Measurements from ENCODE around the gene TTC22. TPM values are rescaled to one million over a fixed set of nuclear protein-coding genes. Genes with fewer than 3 reads are reported as not detected.

Gene TTC22
- total RNA-seq, 1 experiment from 2014 or later, result 1.8 TPM

DNA sequence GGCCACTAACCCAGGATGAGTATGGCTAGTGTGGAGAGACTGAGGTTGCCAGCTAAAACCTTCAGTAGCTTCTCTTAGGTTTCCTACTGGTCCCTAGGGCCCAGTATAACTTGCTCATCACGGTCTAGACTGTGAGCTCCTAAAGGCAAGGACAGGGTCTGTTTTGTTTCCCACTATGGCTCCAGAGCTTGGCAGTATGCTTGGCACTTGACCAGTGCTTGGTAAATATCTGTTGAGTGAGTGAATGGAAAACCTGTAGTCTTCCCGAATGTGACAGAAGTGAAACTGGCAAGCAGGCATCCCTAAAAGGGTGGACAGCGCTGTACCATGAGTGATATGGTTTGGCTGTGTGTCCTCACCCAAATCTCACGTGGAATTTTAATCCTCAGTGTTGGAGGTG, 23.7 kb downstream of the TTC22 start:
- Histone ChIP-seq H4K20me1 (ENCODE audit: insufficient read depth) (no peaks in the 10 kb centered on the region), H3K27ac (ENCODE audit: low read depth, low read length) (no peak overlapping the region), H3K4me3 (replicated peaks in 1 of 2; ENCODE audit: low read depth in 1 of 2, low read length in 2 of 2) (no peak overlapping the region), H3K4me1 (ENCODE audit: control insufficient read depth in 1 of 2, insufficient read depth in 2 of 2, low read length in 2 of 2) (peaks cover 0 to 12% of the 10 kb centered on the region in 2 experiments; a peak in 2 of 4 replicates), H3K9me3 (ENCODE audit: control insufficient read depth in 1 of 2, insufficient read depth in 1 of 2, low read depth in 1 of 2, low read length in 2 of 2) (no peaks in the 10 kb centered on the region), H2AFZ (ENCODE audit: low read depth, low read length, poor library complexity, severe bottlenecking) (no peak overlapping the region), H3K9me2 (ENCODE audit: insufficient read depth) (no peaks in the 10 kb centered on the region), H3K9ac (ENCODE audit: low read length) (no peak overlapping the region), H3K36me3 (ENCODE audit: control insufficient read depth in 1 of 2, insufficient read depth in 2 of 2, low read length in 2 of 2) (no peaks in the 10 kb centered on the region), H3K79me2 (ENCODE audit: insufficient read depth, low read length) (no peaks in the 10 kb centered on the region), H3K4me2 (ENCODE audit: low read length) (no peak overlapping the region), H3K27me3 (ENCODE audit: insufficient read depth, low read length) (no peaks in the 10 kb centered on the region)
- ChIA-PET POLR2A (no interaction called here), CTCF (no interaction called here), RAD21 (ENCODE audit: low non-redundant PET in 1 of 2, low total read pairs in 2 of 2, uncharacterized antibody in 2 of 2, unreplicated experiment in 2 of 2) (no interaction called here)
- no peak for DNase-seq (ENCODE audit: low read depth, low spot score)
- intact Hi-C loops (cut with micrococcal nuclease), result no loop called here
- no peak for ATAC-seq
- no TSS peak for BruUV-seq (replicated peaks)
- no peak for TF ChIP-seq REST (IDR thresholded peaks at IDR 0.05; ENCODE audit: low read depth)
- TF ChIP-seq, protein P1, sequence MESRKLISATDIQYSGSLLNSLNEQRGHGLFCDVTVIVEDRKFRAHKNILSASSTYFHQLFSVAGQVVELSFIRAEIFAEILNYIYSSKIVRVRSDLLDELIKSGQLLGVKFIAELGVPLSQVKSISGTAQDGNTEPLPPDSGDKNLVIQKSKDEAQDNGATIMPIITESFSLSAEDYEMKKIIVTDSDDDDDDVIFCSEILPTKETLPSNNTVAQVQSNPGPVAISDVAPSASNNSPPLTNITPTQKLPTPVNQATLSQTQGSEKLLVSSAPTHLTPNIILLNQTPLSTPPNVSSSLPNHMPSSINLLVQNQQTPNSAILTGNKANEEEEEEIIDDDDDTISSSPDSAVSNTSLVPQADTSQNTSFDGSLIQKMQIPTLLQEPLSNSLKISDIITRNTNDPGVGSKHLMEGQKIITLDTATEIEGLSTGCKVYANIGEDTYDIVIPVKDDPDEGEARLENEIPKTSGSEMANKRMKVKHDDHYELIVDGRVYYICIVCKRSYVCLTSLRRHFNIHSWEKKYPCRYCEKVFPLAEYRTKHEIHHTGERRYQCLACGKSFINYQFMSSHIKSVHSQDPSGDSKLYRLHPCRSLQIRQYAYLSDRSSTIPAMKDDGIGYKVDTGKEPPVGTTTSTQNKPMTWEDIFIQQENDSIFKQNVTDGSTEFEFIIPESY (IDR thresholded peaks at IDR 0.05; ENCODE audit: extremely low read depth, insufficient replicate concordance, low read length), result no peak
- no peak for TF ChIP-seq EZH2 (IDR thresholded peaks at IDR 0.05)
- TF ChIP-seq SIN3A (IDR thresholded peaks at IDR 0.05; ENCODE audit: low read depth), result no peak
- no peak for TF ChIP-seq SRF (IDR thresholded peaks at IDR 0.05; ENCODE audit: low read depth)
- TF ChIP-seq FOSL1 (IDR thresholded peaks at IDR 0.05; ENCODE audit: low read depth), result no peak
- TF ChIP-seq ZNF274 (IDR thresholded peaks at IDR 0.05; ENCODE audit: low read depth, low read length), result no peak
- TF ChIP-seq EZH2phosphoT487 (IDR thresholded peaks at IDR 0.05; ENCODE audit: borderline replicate concordance), result no peak
- no peak for TF ChIP-seq CBX3 (IDR thresholded peaks at IDR 0.05; ENCODE audit: low read depth)
- no peak for TF ChIP-seq RAD21 (IDR thresholded peaks at IDR 0.05; ENCODE audit: low read depth)
- no peak for TF ChIP-seq JUND (IDR thresholded peaks at IDR 0.05)
- TF ChIP-seq POLR2AphosphoS5 (IDR thresholded peaks at IDR 0.05; ENCODE audit: low read depth, low read length), result no peak
- TF ChIP-seq CEBPB (IDR thresholded peaks at IDR 0.05; ENCODE audit: low read depth), result no peak
- no peak for TF ChIP-seq ELF1 (IDR thresholded peaks at IDR 0.05; ENCODE audit: borderline replicate concordance, low read depth)
- TF ChIP-seq TCF7L2 (IDR thresholded peaks at IDR 0.05; ENCODE audit: borderline replicate concordance, extremely low read depth, insufficient read depth, insufficient read length), result no peak
- TF ChIP-seq POLR2A (IDR thresholded peaks at IDR 0.05; ENCODE audit: borderline replicate concordance, extremely low read depth, insufficient read depth, insufficient read length), result no peak
- TF ChIP-seq ZFX (IDR thresholded peaks at IDR 0.05), result no peak
- TF ChIP-seq, protein P2, sequence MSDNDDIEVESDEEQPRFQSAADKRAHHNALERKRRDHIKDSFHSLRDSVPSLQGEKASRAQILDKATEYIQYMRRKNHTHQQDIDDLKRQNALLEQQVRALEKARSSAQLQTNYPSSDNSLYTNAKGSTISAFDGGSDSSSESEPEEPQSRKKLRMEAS (IDR thresholded peaks at IDR 0.05), result no peak
